ENCODE data around the gene MGLL.

Gene MGLL

DNA sequence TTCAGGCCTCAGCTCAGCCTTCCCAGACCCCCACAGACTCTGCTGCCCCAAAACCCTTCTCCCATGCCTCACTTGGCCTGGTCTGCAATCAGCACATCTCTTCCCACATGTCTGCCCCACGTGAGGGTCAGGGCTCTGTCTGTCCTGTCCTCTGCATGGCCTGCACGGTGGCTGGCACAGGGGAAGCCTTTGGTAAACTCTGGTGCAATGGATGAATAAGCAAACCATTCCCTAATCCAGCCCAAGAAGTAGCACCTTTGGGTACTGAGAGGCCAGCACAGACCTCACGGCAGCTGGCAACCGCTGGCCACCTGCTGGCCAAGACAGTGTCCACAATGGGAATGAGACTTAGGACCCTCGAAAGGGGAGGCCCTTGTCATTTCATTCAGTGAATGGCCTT, 121.9 kb downstream of the MGLL start:
- Histone ChIP-seq H3K9me3 (ENCODE audit: insufficient read depth, low read length, severe bottlenecking) (no peaks in the 10 kb centered on the region), H2AFZ (ENCODE audit: low read depth, low read length) (no peak overlapping the region), H3K4me1 (ENCODE audit: insufficient read depth, low read length) (no peaks in the 10 kb centered on the region), H3K4me2 (ENCODE audit: insufficient read depth, low read length) (no peak overlapping the region), H3K79me2 (ENCODE audit: insufficient read depth, low read length) (no peaks in the 10 kb centered on the region), H3K9ac (ENCODE audit: low read depth, low read length) (no peak overlapping the region), H3K27me3 (ENCODE audit: insufficient read depth, low read length, poor library complexity) (no peaks in the 10 kb centered on the region), H4K20me1 (ENCODE audit: insufficient read depth, low read length) (no peaks in the 10 kb centered on the region), H3K36me3 (ENCODE audit: insufficient read depth, low read length) (no peaks in the 10 kb centered on the region), H3K27ac (ENCODE audit: low read length) (no peak overlapping the region), H3K4me3 (ENCODE audit: low read depth in 1 of 2, low read length in 2 of 2) (no peak overlapping the region)
- DNase-seq = no peak
- ATAC-seq (ENCODE audit: insufficient read depth, low read depth) = no peak
- TF ChIP-seq EZH2 (IDR thresholded peaks at IDR 0.05; ENCODE audit: borderline replicate concordance, low read depth, low read length, severe bottlenecking) = no peak
- TF ChIP-seq CTCF (IDR thresholded peaks at IDR 0.05; ENCODE audit: borderline replicate concordance, extremely low read depth, low read length, poor library complexity, severe bottlenecking) = no peak

DNA sequence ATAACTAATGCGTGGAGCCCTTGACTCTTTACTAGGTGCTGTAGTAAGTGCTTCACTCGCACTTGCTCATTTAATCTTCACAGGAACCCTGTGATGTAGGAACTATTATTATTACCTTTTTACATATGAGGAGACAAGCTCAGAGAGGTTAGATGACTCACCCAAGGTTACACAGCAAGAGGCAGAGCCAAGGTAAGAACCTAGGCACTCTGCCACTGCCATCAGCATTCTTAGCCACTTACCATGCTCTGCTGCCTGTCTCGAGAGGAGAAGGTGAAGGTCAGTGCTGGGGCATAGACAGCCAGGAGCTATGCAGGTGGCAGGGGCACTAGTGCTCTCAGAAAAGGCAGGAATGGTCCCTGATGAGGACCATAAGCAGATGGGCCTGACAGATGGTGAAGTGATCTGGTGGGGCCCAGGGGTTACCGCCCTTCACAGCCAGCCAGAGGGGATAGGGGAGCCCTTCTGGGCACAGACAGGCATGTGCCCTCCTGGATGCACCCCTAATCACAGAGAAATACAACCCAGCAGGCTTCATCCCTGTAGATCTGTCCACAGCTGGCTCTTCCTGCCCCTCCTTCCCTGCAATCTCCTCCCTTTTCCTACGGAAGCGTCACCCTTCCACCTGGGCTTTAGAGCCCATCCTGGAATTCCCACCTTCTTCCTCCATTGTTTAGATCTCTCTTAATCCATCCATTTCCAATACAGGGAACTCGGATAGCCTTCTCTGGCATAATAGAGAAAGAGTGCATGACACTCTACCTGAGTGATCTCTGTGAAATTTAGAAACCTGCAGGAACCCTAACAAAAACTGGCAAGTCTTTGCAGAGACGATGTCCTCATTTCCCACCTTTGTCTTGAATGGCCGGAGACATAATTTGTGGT, 122.7 kb downstream of the MGLL start:
- H3K9ac ChIP-seq (ENCODE audit: low read depth, low read length) = no peak overlapping the region
- no peaks in the 10 kb centered on the region for H4K20me1 ChIP-seq (ENCODE audit: insufficient read depth, low read length)
- H3K4me3 ChIP-seq (ENCODE audit: low read depth in 1 of 2, low read length in 2 of 2) = no peak overlapping the region
- no peaks in the 10 kb centered on the region for H3K4me1 ChIP-seq (ENCODE audit: insufficient read depth, low read length)
- no peaks in the 10 kb centered on the region for H3K36me3 ChIP-seq (ENCODE audit: insufficient read depth, low read length)
- no peak overlapping the region for H3K4me2 ChIP-seq (ENCODE audit: insufficient read depth, low read length)
- no peaks in the 10 kb centered on the region for H3K9me3 ChIP-seq (ENCODE audit: insufficient read depth, low read length, severe bottlenecking)
- ATAC-seq (ENCODE audit: insufficient read depth, low read depth) (no peak), DNase-seq (no peak)
- TF ChIP-seq EZH2 (IDR thresholded peaks at IDR 0.05; ENCODE audit: borderline replicate concordance, low read depth, low read length, severe bottlenecking) = no peak
- no peak for TF ChIP-seq CTCF (IDR thresholded peaks at IDR 0.05; ENCODE audit: borderline replicate concordance, extremely low read depth, low read length, poor library complexity, severe bottlenecking)
- no peak overlapping the region for H3K27ac ChIP-seq (ENCODE audit: low read length)
- no peak overlapping the region for H2AFZ ChIP-seq (ENCODE audit: low read depth, low read length)
- H3K79me2 ChIP-seq (ENCODE audit: insufficient read depth, low read length) = no peaks in the 10 kb centered on the region
- H3K27me3 ChIP-seq (ENCODE audit: insufficient read depth, low read length, poor library complexity) = no peaks in the 10 kb centered on the region

DNA sequence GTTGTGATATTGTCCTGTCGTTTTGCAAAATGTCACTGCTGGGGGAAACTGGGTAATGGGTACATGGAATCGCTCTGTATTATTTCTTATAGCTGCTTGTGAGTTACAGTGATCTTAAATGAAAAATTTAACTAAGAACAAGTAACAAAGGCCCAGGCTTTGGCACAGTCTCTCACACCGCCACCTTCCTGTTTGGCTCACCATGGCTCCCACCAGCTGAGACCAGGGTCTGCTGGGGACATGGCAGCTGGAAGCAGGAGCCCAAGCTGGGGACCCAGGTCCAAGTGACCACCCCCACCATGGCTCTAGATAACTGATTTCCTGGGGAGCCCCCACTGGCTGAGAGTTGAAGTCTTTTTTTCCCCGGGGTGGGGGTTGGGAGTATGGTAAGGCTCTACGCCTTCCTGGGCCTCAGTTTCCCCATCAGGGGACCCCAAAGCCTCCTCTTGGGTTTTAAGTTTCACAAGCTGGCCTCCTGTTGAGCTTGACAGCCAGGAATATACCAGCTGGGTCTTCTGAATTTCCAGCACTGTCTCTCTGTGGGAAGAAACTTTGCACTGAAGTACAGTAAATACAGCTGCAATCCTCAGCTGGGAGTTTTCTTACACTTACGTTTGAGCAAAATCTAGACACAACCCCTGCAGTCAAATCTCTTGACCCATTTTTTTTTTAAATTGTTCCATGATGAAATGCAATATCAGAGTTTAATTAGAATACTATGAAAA, 123.5 kb downstream of the MGLL start:
- H4K20me1 ChIP-seq (ENCODE audit: insufficient read depth, low read length) = no peaks in the 10 kb centered on the region
- H3K27ac ChIP-seq (ENCODE audit: low read length) = no peak overlapping the region
- no peaks in the 10 kb centered on the region for H3K4me1 ChIP-seq (ENCODE audit: insufficient read depth, low read length)
- no peaks in the 10 kb centered on the region for H3K79me2 ChIP-seq (ENCODE audit: insufficient read depth, low read length)
- TF ChIP-seq CTCF (IDR thresholded peaks at IDR 0.05; ENCODE audit: borderline replicate concordance, extremely low read depth, low read length, poor library complexity, severe bottlenecking) (no peak), EZH2 (IDR thresholded peaks at IDR 0.05; ENCODE audit: borderline replicate concordance, low read depth, low read length, severe bottlenecking) (no peak)
- H3K9me3 ChIP-seq (ENCODE audit: insufficient read depth, low read length, severe bottlenecking) = no peaks in the 10 kb centered on the region
- ATAC-seq (ENCODE audit: insufficient read depth, low read depth) (no peak), DNase-seq (no peak)
- H3K4me2 ChIP-seq (ENCODE audit: insufficient read depth, low read length) = no peak overlapping the region
- no peaks in the 10 kb centered on the region for H3K27me3 ChIP-seq (ENCODE audit: insufficient read depth, low read length, poor library complexity)
- no peaks in the 10 kb centered on the region for H3K36me3 ChIP-seq (ENCODE audit: insufficient read depth, low read length)
- H3K9ac ChIP-seq (ENCODE audit: low read depth, low read length) = no peak overlapping the region
- H2AFZ ChIP-seq (ENCODE audit: low read depth, low read length) = no peak overlapping the region
- no peak overlapping the region for H3K4me3 ChIP-seq (ENCODE audit: low read depth in 1 of 2, low read length in 2 of 2)
